Smooth muscle cell of bladder (primary cell): Measurements from ENCODE around the gene GLUL. TPM values are rescaled to one million over a fixed set of nuclear protein-coding genes. Genes with fewer than 3 reads are reported as not detected.

Experiments used
- total RNA-seq: library from RNA; depleted of rRNA; stranded (reverse); fragments of >200 nt; gene quantifications from 2 replicates; pipeline ENCODE4 v1.2.3, GENCODE V29; 2014

Gene GLUL
- 185 and 318 TPM in 2 replicates for total RNA-seq

GRCh38 chr1:182391362-182392049 lies at the start of gene GLUL:
Gene GLUL (minus strand): TSS chr1:182391790. CDS start chr1:182388737, 3,053 bp downstream.

GRCh38 chr1:182400567-182400966 lies 9.0 kb upstream of the GLUL start, which contains the start of gene TEDDM1:
Gene TEDDM1 (minus strand): TSS chr1:182400667. CDS start chr1:182400485, 182 bp downstream.

Other genes with a start within 250 kb of the GLUL start
- gene TEDDM1, start 8.9 kb upstream of the GLUL start, total RNA-seq: not detected in 2 replicates
- not detected in 2 replicates for gene RGSL1, start 58.4 kb upstream of the GLUL start, total RNA-seq
- 12.9 and 13.4 TPM in 2 replicates for gene RNASEL, start 197.5 kb upstream of the GLUL start, total RNA-seq
- gene RGS16, start 212.6 kb upstream of the GLUL start, total RNA-seq: 0.71 and 2.4 TPM in 2 replicates